K562 (cell line): ENCODE measurements around the gene SCRN1.

Experiments used
- CTCF ChIP-seq, 3 experiments: IDR thresholded peaks in 2 of 3; conservative IDR thresholded peaks in 1 of 3; 2 replicates each; pipeline ENCODE4 v1.5.1; 2011 to 2012; ENCODE audit warnings: low read length in 3 of 3, mild to moderate bottlenecking in 3 of 3, control low read depth in 2 of 3, improper control_type of control experiment in 1 of 3, inconsistent platforms in 1 of 3, low read depth in 1 of 3, mixed read lengths in 1 of 3, moderate library complexity in 1 of 3; ENCODE audit not compliant: insufficient read depth in 2 of 3
- CXXC5 ChIP-seq: fragments of 250-450 bp; sonication (Bioruptor Pico); IDR thresholded peaks from 2 replicates; pipeline ENCODE4 v1.8.0; 2022; ENCODE audit warnings: inconsistent platforms, mild to moderate bottlenecking, moderate library complexity
- PBX2 ChIP-seq, 2 experiments: IDR thresholded peaks in 1 of 2; conservative IDR thresholded peaks in 1 of 2; 2 replicates each; pipeline ENCODE4 v1.6.1; 2016; ENCODE audit warnings: low read depth in 2 of 2, mild to moderate bottlenecking in 1 of 2, missing compliant biosample characterization in 1 of 2, missing genetic modification characterization in 1 of 2, moderate library complexity in 1 of 2
- SMARCB1 ChIP-seq: IDR thresholded peaks from 2 replicates; pipeline ENCODE4 v1.6.1; 2011; ENCODE audit warnings: improper control_type of control experiment, low read depth; ENCODE audit not compliant: insufficient read length
- SPI1 ChIP-seq: IDR thresholded peaks from 2 replicates; pipeline ENCODE4 v1.6.1; 2011; ENCODE audit warnings: low read depth, low read length, control low read depth, borderline replicate concordance
- ZNF324 ChIP-seq: fragments of 250-450 bp; sonication (Bioruptor Pico); IDR thresholded peaks from 2 replicates; pipeline ENCODE4 v1.4.0; 2020; ENCODE audit warnings: mild to moderate bottlenecking

GRCh38 chr7:29895559-29895958, 94.0 kb downstream of the SCRN1 start:
- TF ChIP-seq CXXC5 (CRISPR knock-in tag): no peak
- TF ChIP-seq ZNF324 (CRISPR knock-in tag): no peak
- no peak for TF ChIP-seq SMARCB1
- TF ChIP-seq PBX2 (CRISPR knock-in tag; IDR thresholded peaks at IDR 0.05; ENCODE audit: low read depth): no peak
- no peak for TF ChIP-seq PBX2 (tag; conservative IDR thresholded peaks at IDR 0.05; ENCODE audit: low read depth)
- TF ChIP-seq CTCF (IDR thresholded peaks at IDR 0.05 in 2 of 3, conservative IDR thresholded peaks at IDR 0.05 in 1 of 3; ENCODE audit: insufficient read depth in 2 of 3, low read depth in 1 of 3, low read length in 3 of 3): no peak
- no peak for TF ChIP-seq SPI1
